ENCODE data around the gene AFF3.

DNA sequence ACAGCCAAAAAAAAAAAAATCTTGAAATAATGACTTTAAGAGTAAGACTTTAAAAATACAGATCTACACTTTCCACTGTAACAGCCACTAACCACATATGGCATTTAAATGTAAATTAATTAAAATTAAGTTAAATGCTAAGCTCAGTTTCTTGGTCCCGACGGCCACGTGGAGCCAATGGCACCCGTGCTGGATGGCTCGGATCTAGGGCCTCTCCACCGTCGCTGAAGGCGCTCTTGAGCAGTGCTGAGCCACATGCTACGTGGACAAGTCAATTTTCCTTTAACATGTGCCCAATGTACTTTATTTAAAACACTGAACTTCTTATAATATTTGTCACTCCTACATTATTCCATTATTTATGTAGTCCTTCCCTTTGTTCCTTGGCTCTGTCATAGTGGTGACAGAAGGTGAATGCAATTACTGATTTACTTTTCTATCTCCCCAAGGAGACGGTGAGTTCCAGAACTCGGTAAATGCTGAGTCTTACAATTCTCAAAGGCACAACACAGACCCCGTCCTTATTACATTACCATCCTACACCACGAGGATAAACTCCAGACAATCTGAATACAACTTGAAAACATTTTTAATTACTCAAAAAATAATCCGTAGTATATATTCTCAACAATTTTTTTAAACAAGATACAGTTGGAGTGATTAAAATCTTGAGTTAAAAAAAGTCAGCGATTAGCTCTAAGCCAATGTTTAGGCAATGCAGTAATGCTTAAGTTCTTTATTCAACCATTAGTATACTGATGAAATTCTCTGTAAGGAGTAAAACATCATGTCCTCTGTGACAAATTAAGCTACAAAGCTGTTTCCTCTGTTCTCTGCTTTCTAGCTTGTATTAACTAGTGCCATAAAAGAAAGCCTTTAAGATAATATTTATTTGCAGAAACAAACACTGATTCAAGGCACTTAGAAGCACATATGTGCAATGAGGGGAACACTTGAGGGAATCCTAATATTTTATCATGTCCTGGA is 95.1 kb downstream of the AFF3 start:
- TF ChIP-seq POLR2A (IDR thresholded peaks at IDR 0.05; ENCODE audit: low read depth, low read length) (no peak), RAD21 (IDR thresholded peaks at IDR 0.05; ENCODE audit: low read length) (no peak), RFX5 (IDR thresholded peaks at IDR 0.05; ENCODE audit: low read depth, low read length) (no peak), MXI1 (IDR thresholded peaks at IDR 0.05; ENCODE audit: borderline replicate concordance, low read depth, low read length) (no peak), SMC3 (IDR thresholded peaks at IDR 0.05; ENCODE audit: low read depth, low read length) (no peak), BHLHE40 (IDR thresholded peaks at IDR 0.05; ENCODE audit: low read depth, low read length) (no peak), FOS (IDR thresholded peaks at IDR 0.05; ENCODE audit: low read depth, low read length) (no peak), MAZ (IDR thresholded peaks at IDR 0.05; ENCODE audit: borderline replicate concordance, low read depth, low read length) (no peak)
- TF ChIP-seq, protein P1, sequence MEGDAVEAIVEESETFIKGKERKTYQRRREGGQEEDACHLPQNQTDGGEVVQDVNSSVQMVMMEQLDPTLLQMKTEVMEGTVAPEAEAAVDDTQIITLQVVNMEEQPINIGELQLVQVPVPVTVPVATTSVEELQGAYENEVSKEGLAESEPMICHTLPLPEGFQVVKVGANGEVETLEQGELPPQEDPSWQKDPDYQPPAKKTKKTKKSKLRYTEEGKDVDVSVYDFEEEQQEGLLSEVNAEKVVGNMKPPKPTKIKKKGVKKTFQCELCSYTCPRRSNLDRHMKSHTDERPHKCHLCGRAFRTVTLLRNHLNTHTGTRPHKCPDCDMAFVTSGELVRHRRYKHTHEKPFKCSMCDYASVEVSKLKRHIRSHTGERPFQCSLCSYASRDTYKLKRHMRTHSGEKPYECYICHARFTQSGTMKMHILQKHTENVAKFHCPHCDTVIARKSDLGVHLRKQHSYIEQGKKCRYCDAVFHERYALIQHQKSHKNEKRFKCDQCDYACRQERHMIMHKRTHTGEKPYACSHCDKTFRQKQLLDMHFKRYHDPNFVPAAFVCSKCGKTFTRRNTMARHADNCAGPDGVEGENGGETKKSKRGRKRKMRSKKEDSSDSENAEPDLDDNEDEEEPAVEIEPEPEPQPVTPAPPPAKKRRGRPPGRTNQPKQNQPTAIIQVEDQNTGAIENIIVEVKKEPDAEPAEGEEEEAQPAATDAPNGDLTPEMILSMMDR (conservative IDR thresholded peaks at IDR 0.05; ENCODE audit: low read depth, low read length) = no peak
- TF ChIP-seq, protein P2, sequence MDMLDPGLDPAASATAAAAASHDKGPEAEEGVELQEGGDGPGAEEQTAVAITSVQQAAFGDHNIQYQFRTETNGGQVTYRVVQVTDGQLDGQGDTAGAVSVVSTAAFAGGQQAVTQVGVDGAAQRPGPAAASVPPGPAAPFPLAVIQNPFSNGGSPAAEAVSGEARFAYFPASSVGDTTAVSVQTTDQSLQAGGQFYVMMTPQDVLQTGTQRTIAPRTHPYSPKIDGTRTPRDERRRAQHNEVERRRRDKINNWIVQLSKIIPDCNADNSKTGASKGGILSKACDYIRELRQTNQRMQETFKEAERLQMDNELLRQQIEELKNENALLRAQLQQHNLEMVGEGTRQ (IDR thresholded peaks at IDR 0.05; ENCODE audit: low read depth, low read length) = no peak

All from IMR-90 (cell line).